AG04450 (cell line): ENCODE data around the gene PHLDA2. TPM values are rescaled to one million over a fixed set of nuclear protein-coding genes. Genes with fewer than 3 reads are reported as not detected.
"Not testable (repeated sequence)": the region's sequence is repeated elsewhere in the genome, so short reads cannot be mapped to it uniquely, and the experiment has no call there.

Source experiments
- CTCF ChIA-PET: fragments of 300-600, 350-600 bp; formaldehyde crosslinking; extraction: SDS; loops from one replicate; lab custom pipeline; 2022; ENCODE audit warnings: antibody characterized with exemption, inconsistent platforms; lab: Charles Lee
- POLR2A ChIA-PET: fragments of 350-600 bp; formaldehyde crosslinking; extraction: SDS; loops from one replicate; lab custom pipeline; 2021; ENCODE audit warnings: antibody characterized with exemption, inconsistent platforms; lab: Yijun Ruan, JAX
- DNase-seq: peaks from one replicate; pipeline ENCODE4 v3.0.0-alpha.2; 2011; ENCODE audit warnings: low read depth, low spot score
- H3K27ac ChIP-seq: one replicate; pipeline ENCODE4 v1.5.1; 2012; ENCODE audit warnings: low read depth, low read length, control low read depth
- H3K27me3 ChIP-seq: one replicate; pipeline ENCODE4 v1.6.0; 2012; ENCODE audit warnings: low read length; ENCODE audit not compliant: control insufficient read depth, insufficient read depth
- H3K4me3 ChIP-seq: 2 replicates; pipeline ENCODE4 v1.5.1; 2011; ENCODE audit warnings: mild to moderate bottlenecking, low read depth, low read length, control low read depth
- H3K9me3 ChIP-seq: 2 replicates; pipeline ENCODE4 v1.5.1; 2012; ENCODE audit warnings: low read length; ENCODE audit not compliant: control insufficient read depth, insufficient read depth
- CTCF ChIP-seq: IDR thresholded peaks from 2 replicates; pipeline ENCODE4 v1.5.1; 2011; ENCODE audit warnings: low read depth, low read length, control low read depth, inconsistent platforms
- polyA plus RNA-seq: library from polyadenylated mRNA; depleted of rRNA; stranded (reverse); fragments of >200 nt; gene quantifications from 2 replicates; pipeline ENCODE4 v1.2.3, GENCODE V29; 2011

PHLDA2 gene
- polyA plus RNA-seq, 1 experiment, result 9.6 TPM

- H3K27me3 ChIP-seq, POLR2A ChIA-PET, DNase-seq, H3K4me3 ChIP-seq, H3K27ac ChIP-seq, CTCF ChIA-PET: not testable (repeated sequence)
- H3K9me3 ChIP-seq, result peaks cover 17% of the 10 kb centered on the region
Measured at GRCh38 chr11:2937641-2938457, 8.6 kb upstream of the PHLDA2 start.

GRCh38 chr11:2934611-2935239 lies 5.5 kb upstream of the PHLDA2 start:
- POLR2A ChIA-PET, result interaction anchor here (1.0 kb wide), 1 partner anchor 11 kb away, joined by 5 read pairs; no protein-coding TSS in a partner anchor
- H3K27me3 ChIP-seq, result no peaks in the 10 kb centered on the region
- no peak overlapping the region for H3K4me3 ChIP-seq
- no peak for TF ChIP-seq CTCF
- no peak overlapping the region for H3K27ac ChIP-seq
- H3K9me3 ChIP-seq, result peaks cover 11% of the 10 kb centered on the region
- CTCF ChIA-PET, result no interaction called here
- no peak for DNase-seq

- H3K27me3 ChIP-seq, result no peaks in the 10 kb centered on the region
- DNase-seq, result no peak
- CTCF ChIA-PET, result no interaction called here
- no peak overlapping the region for H3K4me3 ChIP-seq
- POLR2A ChIA-PET, result interaction anchor here (0.7 to 1.0 kb wide), 2 partner anchors 9 to 11 kb away, joined by 3 to 5 read pairs; no protein-coding TSS in a partner anchor
- H3K27ac ChIP-seq, result no peak overlapping the region
- H3K9me3 ChIP-seq, result peaks cover 10% of the 10 kb centered on the region
- no peak for TF ChIP-seq CTCF
Measured at GRCh38 chr11:2934021-2934550, 4.9 kb upstream of the PHLDA2 start.

- TF ChIP-seq CTCF, result no peak
- Histone ChIP-seq H3K27me3 (no peaks in the 10 kb centered on the region), H3K9me3 (peaks cover 7% of the 10 kb centered on the region), H3K4me3 (no peak overlapping the region), H3K27ac (peak overlapping the region; percentile 39)
- DNase-seq, result peak; percentile 24
- CTCF ChIA-PET, result no interaction called here
- POLR2A ChIA-PET, result interaction anchor here (0.7 to 1.0 kb wide), 3 partner anchors 10 to 12 kb away, joined by 3 to 5 read pairs (median 3); no protein-coding TSS in a partner anchor
Measured at GRCh38 chr11:2933375-2934020, 4.3 kb upstream of the PHLDA2 start.

GRCh38 chr11:2932850-2933251 lies 3.6 kb upstream of the PHLDA2 start:
- POLR2A ChIA-PET, result interaction anchor here (1.0 kb wide), 1 partner anchor 13 kb away, joined by 3 read pairs; no protein-coding TSS in a partner anchor
- TF ChIP-seq CTCF, result no peak
- no peaks in the 10 kb centered on the region for H3K27me3 ChIP-seq
- no peak overlapping the region for H3K4me3 ChIP-seq
- H3K9me3 ChIP-seq, result peaks cover 7% of the 10 kb centered on the region
- H3K27ac ChIP-seq, result peak overlapping the region; percentile 39
- CTCF ChIA-PET, result no interaction called here
- DNase-seq, result no peak
